Gastrocnemius medialis (tissue), 4 donors: ENCODE measurements around the gene JAML. TPM values are rescaled to one million over a fixed set of nuclear protein-coding genes. Genes with fewer than 3 reads are reported as not detected.

Source experiments
- total RNA-seq, 4 donors: library from RNA; depleted of rRNA; stranded (reverse); fragments of >200 nt; gene quantifications; one replicate each; pipeline versions ENCODE4 v1.1.0 to v1.2.3, GENCODE V29; 2016

JAML gene
- total RNA-seq, 4 donors from 2014 or later = 0.82 to 1.2 (median 0.91) TPM; not detected in 1

Other genes with a start within 250 kb of the JAML start
- gene IL10RA, start 238.6 kb downstream of the JAML start, total RNA-seq = 1 to 10 TPM in 3 of 4 donors, under 1 TPM in 1; 0.73 to 5.5 (median 2.2) TPM
- 1 to 10 TPM in 1 of 4 donors, not detected in 3; 1.1 TPM for gene TMPRSS4, start 147.9 kb downstream of the JAML start, total RNA-seq
- gene SMIM35, start 138.0 kb downstream of the JAML start, total RNA-seq = not detected
- gene SCN4B, start 72.2 kb downstream of the JAML start, total RNA-seq = 10 to 100 TPM in 1 of 4 donors, 1 to 10 TPM in 3; 3.5 to 16.3 (median 6.5) TPM
- 1 to 10 TPM in 1 of 4 donors, under 1 TPM in 2, not detected in 1; 0.10 to 1.9 (median 0.24) TPM for gene SCN2B, start 48.4 kb downstream of the JAML start, total RNA-seq
- 1 to 10 TPM in 1 of 4 donors, under 1 TPM in 3; 0.10 to 2.1 (median 0.19) TPM for gene MPZL3, start 27.4 kb upstream of the JAML start, total RNA-seq
- gene MPZL2, start 39.3 kb upstream of the JAML start, total RNA-seq = 1 to 10 TPM; 1.2 to 7.9 (median 3.4) TPM
- gene CD3E, start 79.7 kb upstream of the JAML start, total RNA-seq = under 1 TPM in 2 of 4 donors, not detected in 2; 0.42 to 0.51 TPM
- 1 to 10 TPM in 1 of 4 donors, under 1 TPM in 2, not detected in 1; 0.35 to 3.0 (median 0.46) TPM for gene CD3D, start 117.7 kb upstream of the JAML start, total RNA-seq
- under 1 TPM in 2 of 4 donors, not detected in 2; 0.33 to 0.51 TPM for gene CD3G, start 119.3 kb upstream of the JAML start, total RNA-seq
- gene UBE4A, start 134.6 kb upstream of the JAML start, total RNA-seq = 10 to 100 TPM; 36.6 to 73.9 (median 41.7) TPM
- 10 to 100 TPM; 46.9 to 90.6 (median 55.4) TPM for gene ATP5MG, start 176.6 kb upstream of the JAML start, total RNA-seq
- gene KMT2A, start 211.5 kb upstream of the JAML start, total RNA-seq = 10 to 100 TPM; 24.3 to 55.6 (median 27.9) TPM